ENCODE data around the gene SF3B4.

GRCh38 chr1:149917571-149918144, 9.9 kb downstream of the SF3B4 start, which contains the start of gene SV2A:
- TF ChIP-seq CTCF (IDR thresholded peaks at IDR 0.05 in 4 of 5, conservative IDR thresholded peaks at IDR 0.05 in 1 of 5), result no peak
- TF ChIP-seq POLR2A (IDR thresholded peaks at IDR 0.05), result no peak

Measured in gastrocnemius medialis (tissue), 4 donors.